ENCODE measurements around the gene PTOV1.

GRCh38 chr19:49876422-49877019 lies 25.6 kb downstream of the PTOV1 start:
- TF ChIP-seq EZH2phosphoT487 (IDR thresholded peaks at IDR 0.05; ENCODE audit: borderline replicate concordance, low read length), result no peak
- TF ChIP-seq, protein P1, sequence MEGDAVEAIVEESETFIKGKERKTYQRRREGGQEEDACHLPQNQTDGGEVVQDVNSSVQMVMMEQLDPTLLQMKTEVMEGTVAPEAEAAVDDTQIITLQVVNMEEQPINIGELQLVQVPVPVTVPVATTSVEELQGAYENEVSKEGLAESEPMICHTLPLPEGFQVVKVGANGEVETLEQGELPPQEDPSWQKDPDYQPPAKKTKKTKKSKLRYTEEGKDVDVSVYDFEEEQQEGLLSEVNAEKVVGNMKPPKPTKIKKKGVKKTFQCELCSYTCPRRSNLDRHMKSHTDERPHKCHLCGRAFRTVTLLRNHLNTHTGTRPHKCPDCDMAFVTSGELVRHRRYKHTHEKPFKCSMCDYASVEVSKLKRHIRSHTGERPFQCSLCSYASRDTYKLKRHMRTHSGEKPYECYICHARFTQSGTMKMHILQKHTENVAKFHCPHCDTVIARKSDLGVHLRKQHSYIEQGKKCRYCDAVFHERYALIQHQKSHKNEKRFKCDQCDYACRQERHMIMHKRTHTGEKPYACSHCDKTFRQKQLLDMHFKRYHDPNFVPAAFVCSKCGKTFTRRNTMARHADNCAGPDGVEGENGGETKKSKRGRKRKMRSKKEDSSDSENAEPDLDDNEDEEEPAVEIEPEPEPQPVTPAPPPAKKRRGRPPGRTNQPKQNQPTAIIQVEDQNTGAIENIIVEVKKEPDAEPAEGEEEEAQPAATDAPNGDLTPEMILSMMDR (IDR thresholded peaks at IDR 0.05; ENCODE audit: low read depth, low read length, poor library complexity, severe bottlenecking), result no peak

Data from DOHH2 (cell line).